ENCODE data around the gene GYG1.
A peak's percentile ranks its signal among the peaks of the same experiment; 100 is the strongest.

Gene GYG1

GRCh38 chr3:148951599-148952361 is 39.6 kb upstream of the GYG1 start:
- H3K4me3 ChIP-seq (ENCODE audit: low read depth, low read length): no peak overlapping the region
- DNase-seq (ENCODE audit: low read depth): no peak
- TF ChIP-seq POLR2A (IDR thresholded peaks at IDR 0.05; ENCODE audit: extremely low read depth, insufficient read length): no peak
- TF ChIP-seq CTCF (IDR thresholded peaks at IDR 0.05; ENCODE audit: low read depth, low read length): no peak
- no peak for TF ChIP-seq MYC (IDR thresholded peaks at IDR 0.05; ENCODE audit: low read depth, low read length)
- no peak for TF ChIP-seq MAX (IDR thresholded peaks at IDR 0.05; ENCODE audit: low read depth, low read length)

GRCh38 chr3:148953094-148953493 is 38.2 kb upstream of the GYG1 start:
- no peak overlapping the region for H3K4me3 ChIP-seq (ENCODE audit: low read depth, low read length)
- TF ChIP-seq MYC (IDR thresholded peaks at IDR 0.05; ENCODE audit: low read depth, low read length): no peak
- TF ChIP-seq MAX (IDR thresholded peaks at IDR 0.05; ENCODE audit: low read depth, low read length): no peak
- no peak for TF ChIP-seq CTCF (IDR thresholded peaks at IDR 0.05; ENCODE audit: low read depth, low read length)
- no peak for TF ChIP-seq POLR2A (IDR thresholded peaks at IDR 0.05; ENCODE audit: extremely low read depth, insufficient read length)
- DNase-seq (ENCODE audit: low read depth): no peak

- DNase-seq (ENCODE audit: low read depth): no peak
- H3K4me3 ChIP-seq (ENCODE audit: low read depth, low read length): no peak overlapping the region
- TF ChIP-seq MAX (IDR thresholded peaks at IDR 0.05; ENCODE audit: low read depth, low read length) (no peak), MYC (IDR thresholded peaks at IDR 0.05; ENCODE audit: low read depth, low read length) (no peak), CTCF (IDR thresholded peaks at IDR 0.05; ENCODE audit: low read depth, low read length) (no peak), POLR2A (IDR thresholded peaks at IDR 0.05; ENCODE audit: extremely low read depth, insufficient read length) (no peak)
Measured at GRCh38 chr3:148954981-148955380, 36.4 kb upstream of the GYG1 start.

GRCh38 chr3:148955544-148956346 is 35.6 kb upstream of the GYG1 start:
- no peak for TF ChIP-seq MAX (IDR thresholded peaks at IDR 0.05; ENCODE audit: low read depth, low read length)
- no peak for TF ChIP-seq POLR2A (IDR thresholded peaks at IDR 0.05; ENCODE audit: extremely low read depth, insufficient read length)
- peak; percentile 52 for TF ChIP-seq CTCF (IDR thresholded peaks at IDR 0.05; ENCODE audit: low read depth, low read length)
- H3K4me3 ChIP-seq (ENCODE audit: low read depth, low read length): no peak overlapping the region
- DNase-seq (ENCODE audit: low read depth): peak; percentile 67

GRCh38 chr3:148957586-148957985 is 33.8 kb upstream of the GYG1 start:
- TF ChIP-seq MAX (IDR thresholded peaks at IDR 0.05; ENCODE audit: low read depth, low read length) (peak; percentile 87), MYC (IDR thresholded peaks at IDR 0.05; ENCODE audit: low read depth, low read length) (peak; percentile 77), CTCF (IDR thresholded peaks at IDR 0.05; ENCODE audit: low read depth, low read length) (peak; percentile 82), POLR2A (IDR thresholded peaks at IDR 0.05; ENCODE audit: extremely low read depth, insufficient read length) (no peak)
- H3K4me3 ChIP-seq (ENCODE audit: low read depth, low read length): no peak overlapping the region
- DNase-seq (ENCODE audit: low read depth): peak; percentile 86

All from NB4 (cell line).